Astrocyte (in vitro differentiated cells and primary cell): Measurements from ENCODE around the gene EFCAB13. TPM values are rescaled to one million over a fixed set of nuclear protein-coding genes. Genes with fewer than 3 reads are reported as not detected.
"Not testable (repeated sequence)": the region's sequence is repeated elsewhere in the genome, so short reads cannot be mapped to it uniquely, and the experiment has no call there.

Source experiments
- DNase-seq: peaks from one replicate; pipeline ENCODE4 v3.0.0-alpha.2; 2010; ENCODE audit warnings: low read depth
- FAIRE-seq: peaks from 2 replicates; lab custom pipeline; 2011; peaks lifted over from hg19 to GRCh38; lab: Jason Lieb, UNC
- H2AFZ ChIP-seq: 2 replicates; pipeline ENCODE4 v1.6.0; 2012; ENCODE audit warnings: low read depth, low read length, inconsistent platforms
- H3K27ac ChIP-seq: 2 replicates; pipeline ENCODE4 v1.5.1; 2011; ENCODE audit warnings: low read depth, low read length, inconsistent platforms
- H3K27me3 ChIP-seq: 2 replicates; pipeline ENCODE4 v1.6.0; 2011; ENCODE audit warnings: low read length, inconsistent platforms; ENCODE audit not compliant: insufficient read depth
- H3K36me3 ChIP-seq: 2 replicates; pipeline ENCODE4 v1.5.1; 2011; ENCODE audit warnings: low read length, inconsistent platforms; ENCODE audit not compliant: insufficient read depth
- H3K4me1 ChIP-seq: 2 replicates; pipeline ENCODE4 v1.5.1; 2011; ENCODE audit warnings: low read length, inconsistent platforms; ENCODE audit not compliant: insufficient read depth
- H3K4me2 ChIP-seq: 2 replicates; pipeline ENCODE4 v1.6.0; 2012; ENCODE audit warnings: low read length, inconsistent platforms
- H3K4me3 ChIP-seq: 2 replicates; pipeline ENCODE4 v1.5.1; 2011; ENCODE audit warnings: low read depth, mild to moderate bottlenecking, low read length, inconsistent platforms; ENCODE audit not compliant: insufficient read depth
- H3K79me2 ChIP-seq: 2 replicates; pipeline ENCODE4 v1.6.0; 2012; ENCODE audit warnings: mild to moderate bottlenecking, low read length, inconsistent platforms; ENCODE audit not compliant: insufficient read depth
- H3K9ac ChIP-seq: 2 replicates; pipeline ENCODE4 v1.6.0; 2012; ENCODE audit warnings: mild to moderate bottlenecking, low read length, inconsistent platforms
- H3K9me3 ChIP-seq: 2 replicates; pipeline ENCODE4 v1.5.1; 2012; ENCODE audit warnings: low read depth, mild to moderate bottlenecking, low read length, inconsistent platforms; ENCODE audit not compliant: insufficient read depth
- H4K20me1 ChIP-seq: 2 replicates; pipeline ENCODE4 v1.6.0; 2012; ENCODE audit warnings: low read length, inconsistent platforms; ENCODE audit not compliant: insufficient read depth
- H3K27ac Mint-ChIP-seq: one replicate; pipeline ENCODE4 v1.8.0; 2021; ENCODE audit warnings: mild to moderate bottlenecking, mixed read lengths; ENCODE audit not compliant: unreplicated experiment
- H3K27me3 Mint-ChIP-seq: one replicate; pipeline ENCODE4 v1.8.0; 2021; ENCODE audit warnings: low read depth, mixed read lengths; ENCODE audit not compliant: unreplicated experiment
- H3K36me3 Mint-ChIP-seq: one replicate; pipeline ENCODE4 v1.8.0; 2021; ENCODE audit warnings: low read depth, mixed read lengths; ENCODE audit not compliant: unreplicated experiment
- H3K4me1 Mint-ChIP-seq: one replicate; pipeline ENCODE4 v1.8.0; 2021; ENCODE audit warnings: low read depth, mixed read lengths; ENCODE audit not compliant: unreplicated experiment
- H3K4me3 Mint-ChIP-seq: one replicate; pipeline ENCODE4 v1.8.0; 2021; ENCODE audit warnings: mild to moderate bottlenecking, moderate library complexity, mixed read lengths; ENCODE audit not compliant: unreplicated experiment
- H3K9me3 Mint-ChIP-seq: one replicate; pipeline ENCODE4 v1.8.0; 2021; ENCODE audit warnings: mild to moderate bottlenecking, mixed read lengths; ENCODE audit not compliant: unreplicated experiment
- CTCF ChIP-seq: IDR thresholded peaks from 2 replicates; pipeline ENCODE4 v1.5.1; 2011; ENCODE audit warnings: low read depth, mild to moderate bottlenecking, inconsistent platforms, low read length, moderate library complexity; ENCODE audit not compliant: insufficient read depth
- EZH2 ChIP-seq: IDR thresholded peaks from 2 replicates; pipeline ENCODE4 v1.6.1; 2012; ENCODE audit warnings: mild to moderate bottlenecking, low read length, inconsistent platforms; ENCODE audit not compliant: insufficient read depth
- total RNA-seq: library from RNA; stranded (reverse); gene quantifications from 2 replicates; pipeline ENCODE4 v1.2.1, GENCODE V29; 2021

The EFCAB13 gene
- total RNA-seq, 1 donor from 2014 or later = 0.66 TPM

DNA sequence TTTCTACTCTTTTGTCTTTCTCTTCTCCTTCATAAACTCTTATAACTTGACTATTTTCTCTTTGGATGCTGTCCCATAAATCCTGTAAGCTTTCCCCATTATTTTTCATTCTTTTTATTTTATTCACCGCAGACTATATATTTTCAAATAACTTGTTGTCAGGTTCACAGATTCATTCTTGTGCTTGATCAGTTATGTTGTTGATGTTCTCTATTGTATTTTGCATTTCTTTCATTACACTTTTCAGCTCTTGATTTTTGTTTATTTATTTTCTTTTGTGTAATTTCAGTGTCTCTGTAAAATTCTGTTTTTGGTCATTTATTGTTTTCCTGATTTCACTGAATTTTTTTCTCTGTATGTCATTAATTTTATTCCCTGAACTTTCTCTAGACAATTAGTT lies 49.2 kb downstream of the EFCAB13 start:
- Histone ChIP-seq H3K27ac (no peak overlapping the region), H3K79me2 (no peaks in the 10 kb centered on the region), H3K4me2 (no peak overlapping the region), H3K4me1 (no peaks in the 10 kb centered on the region), H3K9me3 (no peaks in the 10 kb centered on the region), H3K9ac (no peak overlapping the region), H3K4me3 (no peak overlapping the region), H3K27me3 (no peaks in the 10 kb centered on the region), H3K36me3 (no peaks in the 10 kb centered on the region), H2AFZ (no peak overlapping the region), H4K20me1 (no peaks in the 10 kb centered on the region)
- no peak for TF ChIP-seq EZH2
- no peak for TF ChIP-seq CTCF
- H3K4me1 Mint-ChIP-seq = peaks cover 1% of the 10 kb centered on the region
- peaks cover 13% of the 10 kb centered on the region for H3K9me3 Mint-ChIP-seq
- H3K4me3 Mint-ChIP-seq = no peak overlapping the region
- peaks cover 4% of the 10 kb centered on the region for H3K36me3 Mint-ChIP-seq
- DNase-seq (no peak), FAIRE-seq (no peak)
- H3K27ac Mint-ChIP-seq = no peak overlapping the region
- no peaks in the 10 kb centered on the region for H3K27me3 Mint-ChIP-seq

- no peaks in the 10 kb centered on the region for H3K27me3 ChIP-seq
- FAIRE-seq = no peak
- peaks cover 13% of the 10 kb centered on the region for H3K9me3 Mint-ChIP-seq
- no peak overlapping the region for H2AFZ ChIP-seq
- H3K9ac ChIP-seq = no peak overlapping the region
- H3K4me1 Mint-ChIP-seq = peaks cover 1% of the 10 kb centered on the region
- H3K4me2 ChIP-seq = no peak overlapping the region
- no peaks in the 10 kb centered on the region for H4K20me1 ChIP-seq
- no peak for TF ChIP-seq CTCF
- H3K36me3 ChIP-seq = no peaks in the 10 kb centered on the region
- H3K4me1 ChIP-seq = no peaks in the 10 kb centered on the region
- no peak overlapping the region for H3K4me3 Mint-ChIP-seq
- no peak overlapping the region for H3K27ac Mint-ChIP-seq
- no peak overlapping the region for H3K4me3 ChIP-seq
- H3K79me2 ChIP-seq = no peaks in the 10 kb centered on the region
- peaks cover 5% of the 10 kb centered on the region for H3K27me3 Mint-ChIP-seq
- no peak overlapping the region for H3K27ac ChIP-seq
- no peak for DNase-seq
- H3K36me3 Mint-ChIP-seq = peaks cover 4% of the 10 kb centered on the region
- H3K9me3 ChIP-seq = no peaks in the 10 kb centered on the region
These were observed 52.5 kb downstream of the EFCAB13 start for GRCh38 chr17:47376247-47376646.

DNA sequence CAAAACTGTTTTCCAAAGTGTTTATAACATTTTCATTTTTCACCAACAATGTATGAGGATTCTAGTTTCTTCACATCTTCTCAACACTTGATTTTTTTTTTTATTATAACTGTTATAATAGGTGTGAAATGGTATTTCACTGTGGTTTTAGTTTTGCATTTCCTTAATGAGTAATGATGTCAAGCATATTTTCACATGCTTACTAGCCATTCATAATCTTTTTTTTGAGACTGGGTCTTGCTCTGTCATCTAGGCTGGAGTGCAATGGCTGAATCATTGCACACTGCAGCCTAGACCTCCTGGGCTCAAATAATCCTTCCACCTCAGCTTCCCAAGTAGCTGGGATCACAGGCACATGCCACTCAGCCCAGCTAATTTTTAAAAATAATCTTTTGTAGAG lies 65.1 kb downstream of the EFCAB13 start:
- DNase-seq (no peak), FAIRE-seq (no peak)
- Mint-ChIP-seq H3K36me3 (peaks cover 14% of the 10 kb centered on the region), H3K4me1 (no peaks in the 10 kb centered on the region), H3K27ac (no peak overlapping the region), H3K4me3 (no peak overlapping the region), H3K27me3 (no peaks in the 10 kb centered on the region), H3K9me3 (peaks cover 13% of the 10 kb centered on the region)
- Histone ChIP-seq H4K20me1 (no peaks in the 10 kb centered on the region), H3K27me3 (no peaks in the 10 kb centered on the region), H3K4me1 (no peaks in the 10 kb centered on the region), H3K9ac (no peak overlapping the region), H3K79me2 (no peaks in the 10 kb centered on the region), H3K9me3 (no peaks in the 10 kb centered on the region), H3K27ac (no peak overlapping the region), H3K36me3 (no peaks in the 10 kb centered on the region), H3K4me3 (no peak overlapping the region), H2AFZ (no peak overlapping the region), H3K4me2 (no peak overlapping the region)
- TF ChIP-seq EZH2 = no peak
- no peak for TF ChIP-seq CTCF

DNA sequence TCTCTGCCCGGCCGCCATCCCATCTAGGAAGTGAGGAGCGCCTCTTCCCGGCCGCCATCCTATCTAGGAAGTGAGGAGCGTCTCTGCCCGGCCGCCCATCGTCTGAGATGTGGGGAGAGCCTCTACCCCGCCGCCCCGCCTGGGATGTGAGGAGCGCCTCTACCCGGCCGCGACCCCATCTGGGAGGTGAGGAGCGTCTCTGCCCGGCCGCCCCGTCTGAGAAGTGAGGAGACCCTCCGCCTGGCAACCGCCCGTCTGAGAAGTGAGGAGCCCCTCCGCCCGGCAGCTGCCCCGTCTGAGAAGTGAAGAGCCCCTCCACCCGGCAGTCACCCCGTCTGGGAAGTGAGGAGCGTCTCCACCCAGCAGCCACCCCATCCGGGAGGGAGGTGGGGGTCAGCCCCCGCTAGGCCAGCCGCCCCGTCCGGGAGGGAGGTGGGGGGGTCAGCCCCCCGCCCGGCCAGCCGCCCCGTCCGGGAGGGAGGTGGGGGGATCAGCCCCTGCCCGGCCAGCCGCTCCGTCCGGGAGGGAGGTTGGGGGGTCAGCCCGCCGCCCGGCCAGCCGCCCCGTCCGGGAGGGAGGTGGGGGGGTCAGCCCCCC lies 73.9 kb downstream of the EFCAB13 start:
- not testable (repeated sequence) for H3K36me3 Mint-ChIP-seq, H3K27me3 ChIP-seq, H3K4me3 Mint-ChIP-seq, H3K27ac Mint-ChIP-seq, H3K4me1 Mint-ChIP-seq, H3K27ac ChIP-seq, H3K4me3 ChIP-seq, H3K27me3 Mint-ChIP-seq, H3K9me3 Mint-ChIP-seq, H2AFZ ChIP-seq, H4K20me1 ChIP-seq, DNase-seq, H3K4me2 ChIP-seq, H3K36me3 ChIP-seq, H3K4me1 ChIP-seq, H3K9ac ChIP-seq, FAIRE-seq, H3K9me3 ChIP-seq, H3K79me2 ChIP-seq
